Measurements from ENCODE around the gene KIAA0513. TPM values are rescaled to one million over a fixed set of nuclear protein-coding genes. Genes with fewer than 3 reads are reported as not detected.

KIAA0513 gene
- total RNA-seq, 1 experiment from 2014 or later: 7.8 TPM

- Mint-ChIP-seq H3K9me3 (no peaks in the 10 kb centered on the region), H3K4me1 (peaks cover 18% of the 10 kb centered on the region), H3K36me3 (no peaks in the 10 kb centered on the region), H3K27ac (no peak overlapping the region), H3K4me3 (no peak overlapping the region), H3K27me3 (ENCODE audit: low read depth) (no peaks in the 10 kb centered on the region; the same call in 1 of the 2 replicates)
- POLR2A ChIA-PET: interaction anchor here (0.5 kb wide), 1 partner anchor 86 kb away, joined by 3 read pairs; no protein-coding TSS in a partner anchor
- CTCF ChIA-PET: interaction anchor here (1.0 to 1.8 kb wide), 2 partner anchors 28 to 111 kb away, joined by 3 to 12 read pairs; no protein-coding TSS in a partner anchor
- TF ChIP-seq HMGA2 (CRISPR knock-in tag; IDR thresholded peaks at IDR 0.05) (no peak), CDX4 (CRISPR knock-in tag; IDR thresholded peaks at IDR 0.05; ENCODE audit: borderline replicate concordance) (no peak), ZNF396 (CRISPR knock-in tag; IDR thresholded peaks at IDR 0.05; ENCODE audit: borderline replicate concordance) (no peak), CREB1 (CRISPR knock-in tag; IDR thresholded peaks at IDR 0.05) (no peak), NR1H2 (CRISPR knock-in tag; IDR thresholded peaks at IDR 0.05) (no peak), ZNF121 (CRISPR knock-in tag; IDR thresholded peaks at IDR 0.05) (no peak), SP1 (CRISPR knock-in tag; conservative IDR thresholded peaks at IDR 0.05) (no peak), FOXP1 (CRISPR knock-in tag; IDR thresholded peaks at IDR 0.05; ENCODE audit: borderline replicate concordance) (no peak), NR3C1 (CRISPR knock-in tag; conservative IDR thresholded peaks at IDR 0.05; ENCODE audit: low read depth) (no peak), SOX15 (CRISPR knock-in tag; IDR thresholded peaks at IDR 0.05) (no peak), ATF6 (CRISPR knock-in tag; IDR thresholded peaks at IDR 0.05) (no peak), ELF4 (CRISPR knock-in tag; IDR thresholded peaks at IDR 0.05; ENCODE audit: low read depth) (no peak), GRHL2 (CRISPR knock-in tag; IDR thresholded peaks at IDR 0.05; ENCODE audit: insufficient replicate concordance, severe bottlenecking) (no peak), FOXP4 (CRISPR knock-in tag; IDR thresholded peaks at IDR 0.05) (no peak), TP53 (CRISPR knock-in tag; IDR thresholded peaks at IDR 0.05) (no peak), JAZF1 (CRISPR knock-in tag; IDR thresholded peaks at IDR 0.05) (no peak)
- TF ChIP-seq, protein P1, sequence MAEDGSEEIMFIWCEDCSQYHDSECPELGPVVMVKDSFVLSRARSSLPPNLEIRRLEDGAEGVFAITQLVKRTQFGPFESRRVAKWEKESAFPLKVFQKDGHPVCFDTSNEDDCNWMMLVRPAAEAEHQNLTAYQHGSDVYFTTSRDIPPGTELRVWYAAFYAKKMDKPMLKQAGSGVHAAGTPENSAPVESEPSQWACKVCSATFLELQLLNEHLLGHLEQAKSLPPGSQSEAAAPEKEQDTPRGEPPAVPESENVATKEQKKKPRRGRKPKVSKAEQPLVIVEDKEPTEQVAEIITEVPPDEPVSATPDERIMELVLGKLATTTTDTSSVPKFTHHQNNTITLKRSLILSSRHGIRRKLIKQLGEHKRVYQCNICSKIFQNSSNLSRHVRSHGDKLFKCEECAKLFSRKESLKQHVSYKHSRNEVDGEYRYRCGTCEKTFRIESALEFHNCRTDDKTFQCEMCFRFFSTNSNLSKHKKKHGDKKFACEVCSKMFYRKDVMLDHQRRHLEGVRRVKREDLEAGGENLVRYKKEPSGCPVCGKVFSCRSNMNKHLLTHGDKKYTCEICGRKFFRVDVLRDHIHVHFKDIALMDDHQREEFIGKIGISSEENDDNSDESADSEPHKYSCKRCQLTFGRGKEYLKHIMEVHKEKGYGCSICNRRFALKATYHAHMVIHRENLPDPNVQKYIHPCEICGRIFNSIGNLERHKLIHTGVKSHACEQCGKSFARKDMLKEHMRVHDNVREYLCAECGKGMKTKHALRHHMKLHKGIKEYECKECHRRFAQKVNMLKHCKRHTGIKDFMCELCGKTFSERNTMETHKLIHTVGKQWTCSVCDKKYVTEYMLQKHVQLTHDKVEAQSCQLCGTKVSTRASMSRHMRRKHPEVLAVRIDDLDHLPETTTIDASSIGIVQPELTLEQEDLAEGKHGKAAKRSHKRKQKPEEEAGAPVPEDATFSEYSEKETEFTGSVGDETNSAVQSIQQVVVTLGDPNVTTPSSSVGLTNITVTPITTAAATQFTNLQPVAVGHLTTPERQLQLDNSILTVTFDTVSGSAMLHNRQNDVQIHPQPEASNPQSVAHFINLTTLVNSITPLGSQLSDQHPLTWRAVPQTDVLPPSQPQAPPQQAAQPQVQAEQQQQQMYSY (CRISPR knock-in tag; IDR thresholded peaks at IDR 0.05): no peak
- TF ChIP-seq, protein P2, sequence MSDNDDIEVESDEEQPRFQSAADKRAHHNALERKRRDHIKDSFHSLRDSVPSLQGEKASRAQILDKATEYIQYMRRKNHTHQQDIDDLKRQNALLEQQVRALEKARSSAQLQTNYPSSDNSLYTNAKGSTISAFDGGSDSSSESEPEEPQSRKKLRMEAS (CRISPR knock-in tag; IDR thresholded peaks at IDR 0.05): no peak
- TF ChIP-seq, protein P3, sequence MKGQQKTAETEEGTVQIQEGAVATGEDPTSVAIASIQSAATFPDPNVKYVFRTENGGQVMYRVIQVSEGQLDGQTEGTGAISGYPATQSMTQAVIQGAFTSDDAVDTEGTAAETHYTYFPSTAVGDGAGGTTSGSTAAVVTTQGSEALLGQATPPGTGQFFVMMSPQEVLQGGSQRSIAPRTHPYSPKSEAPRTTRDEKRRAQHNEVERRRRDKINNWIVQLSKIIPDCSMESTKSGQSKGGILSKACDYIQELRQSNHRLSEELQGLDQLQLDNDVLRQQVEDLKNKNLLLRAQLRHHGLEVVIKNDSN (CRISPR knock-in tag; IDR thresholded peaks at IDR 0.05): no peak
- TF ChIP-seq, protein P4, sequence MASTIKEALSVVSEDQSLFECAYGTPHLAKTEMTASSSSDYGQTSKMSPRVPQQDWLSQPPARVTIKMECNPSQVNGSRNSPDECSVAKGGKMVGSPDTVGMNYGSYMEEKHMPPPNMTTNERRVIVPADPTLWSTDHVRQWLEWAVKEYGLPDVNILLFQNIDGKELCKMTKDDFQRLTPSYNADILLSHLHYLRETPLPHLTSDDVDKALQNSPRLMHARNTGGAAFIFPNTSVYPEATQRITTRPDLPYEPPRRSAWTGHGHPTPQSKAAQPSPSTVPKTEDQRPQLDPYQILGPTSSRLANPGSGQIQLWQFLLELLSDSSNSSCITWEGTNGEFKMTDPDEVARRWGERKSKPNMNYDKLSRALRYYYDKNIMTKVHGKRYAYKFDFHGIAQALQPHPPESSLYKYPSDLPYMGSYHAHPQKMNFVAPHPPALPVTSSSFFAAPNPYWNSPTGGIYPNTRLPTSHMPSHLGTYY (CRISPR knock-in tag; IDR thresholded peaks at IDR 0.05): no peak
- ATAC-seq (no peak), DNase-seq (ENCODE audit: low spot score) (no peak)
Observed at GRCh38 chr16:85142771-85143211, 115.2 kb downstream of the KIAA0513 start.

Measured in WTC11 (cell line).